ENCODE measurements around the gene ELMOD1.

DNA sequence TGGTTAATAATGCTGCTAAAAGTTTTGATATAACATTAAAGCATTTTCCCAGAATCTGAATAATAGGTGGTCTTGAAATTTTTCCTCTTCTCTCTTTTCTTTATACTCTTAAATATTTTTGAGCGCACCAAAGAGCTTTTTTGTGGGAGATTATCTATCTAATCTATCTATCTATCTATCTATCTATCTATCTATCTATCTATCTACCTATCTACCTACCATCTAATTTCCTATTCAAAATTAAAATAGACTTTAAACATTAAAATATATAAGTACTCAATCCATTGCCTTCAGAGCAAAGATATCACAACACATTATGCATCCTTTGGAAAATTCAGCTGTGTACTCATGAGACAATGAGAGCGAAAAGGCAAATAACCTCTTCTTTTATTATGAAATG, 55.8 kb downstream of the ELMOD1 start:
- TF ChIP-seq CTCF (IDR thresholded peaks at IDR 0.05): no peak
- TF ChIP-seq POLR2A (IDR thresholded peaks at IDR 0.05): no peak
